ENCODE data around the gene ARHGAP45. TPM values are rescaled to one million over a fixed set of nuclear protein-coding genes. Genes with fewer than 3 reads are reported as not detected.
"Not testable (repeated sequence)": the region's sequence is repeated elsewhere in the genome, so short reads cannot be mapped to it uniquely, and the experiment has no call there.

ARHGAP45 gene
- total RNA-seq, 1 donor from 2014 or later: 6.0 TPM

DNA sequence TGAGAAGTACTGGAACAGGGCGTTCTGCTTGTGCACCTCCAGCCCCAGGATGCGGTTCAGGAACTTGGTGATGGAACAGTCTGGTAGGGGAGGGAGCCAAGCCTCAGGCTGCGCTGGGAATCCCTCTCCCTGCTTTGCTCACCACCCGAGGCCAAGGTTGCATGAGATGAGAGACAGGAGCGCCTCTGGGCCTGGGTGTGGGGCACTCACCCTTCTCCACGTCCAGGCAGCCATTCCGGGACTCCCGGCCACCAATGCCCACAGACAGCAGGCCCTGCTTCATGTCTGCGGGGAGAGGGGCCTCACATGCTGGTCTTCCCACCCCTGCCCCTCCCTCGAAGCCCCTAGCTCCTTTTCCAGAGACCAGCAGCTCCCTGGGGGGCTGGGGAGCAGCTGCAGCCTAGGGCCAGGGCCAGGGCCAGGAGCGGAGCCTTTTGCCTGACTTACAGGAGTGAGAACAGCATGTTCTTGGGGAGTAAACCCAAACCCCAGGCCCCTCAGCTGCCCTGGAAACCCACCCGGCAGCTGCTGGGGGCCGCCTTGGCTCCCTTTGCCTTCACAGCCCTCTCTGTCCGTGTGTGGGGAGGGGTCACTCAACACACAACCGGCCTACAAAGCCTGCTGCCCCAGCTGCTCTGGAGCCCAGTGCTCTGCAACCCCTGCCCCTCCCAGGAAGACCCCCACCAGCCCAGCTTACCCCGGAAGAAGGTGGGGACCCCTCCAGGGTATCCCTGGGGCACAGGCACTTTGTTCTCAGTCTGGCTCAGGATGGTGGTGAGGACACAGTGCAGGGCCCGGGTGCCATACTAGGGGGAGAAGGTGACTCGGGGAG lies 44.1 kb downstream of the ARHGAP45 start:
- intact Hi-C loops (cut with micrococcal nuclease): loop anchor here (10.0 kb wide), 1 partner anchor 84 kb away; no protein-coding TSS in a partner anchor
- no peak for ATAC-seq
- DNase-seq: no peak

GRCh38 chr19:1111641-1112267 lies 44.8 kb downstream of the ARHGAP45 start:
- no peak for ATAC-seq
- DNase-seq: no peak
- intact Hi-C loops (cut with micrococcal nuclease): loop anchor here (10.0 kb wide), 1 partner anchor 83 kb away; no protein-coding TSS in a partner anchor

DNA sequence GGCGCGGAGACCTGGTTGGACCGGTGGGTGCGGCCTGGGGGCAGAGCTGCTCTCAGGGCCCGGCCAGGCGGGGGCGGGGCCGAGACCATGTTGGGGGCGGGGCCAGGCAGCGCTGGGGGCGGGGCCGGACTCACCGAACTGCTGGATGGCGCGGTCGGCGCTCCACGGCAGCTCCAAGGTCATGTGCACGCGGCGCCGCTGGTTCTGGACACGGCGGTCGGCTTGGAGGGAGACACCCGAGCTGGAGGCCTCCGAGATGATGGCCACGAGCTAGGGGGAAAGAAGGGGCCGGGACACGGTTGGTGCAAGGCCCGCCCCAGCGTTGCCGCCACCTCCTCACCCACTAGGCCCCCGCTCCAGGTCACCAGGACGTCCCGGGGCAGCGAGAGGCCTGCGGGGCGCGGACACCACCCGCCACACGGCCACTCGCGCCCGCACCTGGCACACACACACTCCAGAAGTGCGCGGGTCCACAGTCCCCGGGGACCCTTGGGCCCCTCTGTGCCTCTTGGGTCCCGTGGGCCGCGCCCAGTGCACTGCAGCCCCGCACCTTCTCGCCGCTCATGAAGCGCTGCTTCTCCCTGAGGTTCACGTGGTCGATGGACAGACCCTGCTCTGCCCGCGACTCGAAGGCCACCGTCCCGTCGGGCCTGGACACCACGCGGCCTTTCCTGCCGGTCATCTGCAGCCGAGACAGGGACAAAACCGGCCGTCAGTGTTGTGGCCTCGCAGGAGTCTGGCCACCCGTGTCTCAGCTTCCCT lies 45.5 kb downstream of the ARHGAP45 start:
- DNase-seq: peak; percentile 75

GRCh38 chr19:1113030-1113985 lies 46.3 kb downstream of the ARHGAP45 start:
- peak; percentile 98 for DNase-seq
- ATAC-seq: peak; percentile 91
- intact Hi-C loops (cut with micrococcal nuclease): loop anchor here (10.0 kb wide), 1 partner anchor 81 kb away; no protein-coding TSS in a partner anchor

More for the DNA sequence above, 45.5 kb downstream of the ARHGAP45 start:
- intact Hi-C loops (cut with micrococcal nuclease): loop anchor here (10.0 kb wide), 1 partner anchor 82 kb away; no protein-coding TSS in a partner anchor
- peak; percentile 47 for ATAC-seq

DNA sequence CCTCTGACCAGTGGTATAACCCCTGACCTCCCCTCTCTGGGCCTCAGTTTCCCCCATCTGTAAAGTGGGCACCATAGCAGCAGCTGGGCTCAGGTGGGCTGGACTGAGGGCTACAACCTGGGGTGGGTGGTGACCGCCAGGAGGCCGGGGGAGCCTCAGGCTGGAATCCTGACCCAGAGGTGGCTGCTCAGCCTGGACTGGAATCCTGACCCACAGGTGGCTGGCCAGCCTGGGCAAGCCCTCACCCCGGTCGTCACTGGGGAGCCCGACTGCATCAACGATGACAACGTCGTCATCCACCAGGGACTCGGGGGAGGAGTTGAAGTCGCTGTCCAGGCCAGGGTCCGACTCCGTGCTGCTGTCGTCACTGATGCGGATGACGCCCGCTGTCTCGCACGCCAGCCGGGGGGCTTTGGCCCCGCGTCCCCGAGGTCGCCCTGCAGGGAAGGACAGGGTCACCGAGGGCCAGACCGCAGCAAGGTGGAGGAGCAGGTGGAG lies 47.1 kb downstream of the ARHGAP45 start:
- DNase-seq (no peak), ATAC-seq (no peak)
- intact Hi-C loops (cut with micrococcal nuclease): loop anchor here (10.0 kb wide), 1 partner anchor 81 kb away; no protein-coding TSS in a partner anchor

DNA sequence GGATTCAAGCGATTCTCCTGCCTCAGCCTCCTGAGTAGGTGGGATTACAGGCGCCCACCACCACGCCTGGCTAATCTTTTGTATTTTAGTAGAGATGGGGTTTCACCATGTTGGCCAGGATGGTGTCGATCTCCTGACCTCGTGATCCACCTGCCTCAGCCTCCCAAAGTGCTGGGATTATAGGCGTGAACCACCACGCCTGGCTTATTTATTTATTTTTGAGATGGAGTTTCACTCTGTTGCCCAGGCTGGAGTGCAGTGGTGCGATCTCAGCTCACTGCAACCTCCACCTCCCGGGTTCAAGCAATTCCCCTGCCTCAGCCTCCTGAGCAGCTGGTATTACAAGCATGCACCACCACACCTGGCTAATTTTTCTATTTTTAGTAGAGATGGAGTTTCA lies 47.8 kb downstream of the ARHGAP45 start:
- not testable (repeated sequence) for DNase-seq, ATAC-seq
- intact Hi-C loops (cut with micrococcal nuclease): loop anchor here (10.0 kb wide), 1 partner anchor 80 kb away; no protein-coding TSS in a partner anchor

DNA sequence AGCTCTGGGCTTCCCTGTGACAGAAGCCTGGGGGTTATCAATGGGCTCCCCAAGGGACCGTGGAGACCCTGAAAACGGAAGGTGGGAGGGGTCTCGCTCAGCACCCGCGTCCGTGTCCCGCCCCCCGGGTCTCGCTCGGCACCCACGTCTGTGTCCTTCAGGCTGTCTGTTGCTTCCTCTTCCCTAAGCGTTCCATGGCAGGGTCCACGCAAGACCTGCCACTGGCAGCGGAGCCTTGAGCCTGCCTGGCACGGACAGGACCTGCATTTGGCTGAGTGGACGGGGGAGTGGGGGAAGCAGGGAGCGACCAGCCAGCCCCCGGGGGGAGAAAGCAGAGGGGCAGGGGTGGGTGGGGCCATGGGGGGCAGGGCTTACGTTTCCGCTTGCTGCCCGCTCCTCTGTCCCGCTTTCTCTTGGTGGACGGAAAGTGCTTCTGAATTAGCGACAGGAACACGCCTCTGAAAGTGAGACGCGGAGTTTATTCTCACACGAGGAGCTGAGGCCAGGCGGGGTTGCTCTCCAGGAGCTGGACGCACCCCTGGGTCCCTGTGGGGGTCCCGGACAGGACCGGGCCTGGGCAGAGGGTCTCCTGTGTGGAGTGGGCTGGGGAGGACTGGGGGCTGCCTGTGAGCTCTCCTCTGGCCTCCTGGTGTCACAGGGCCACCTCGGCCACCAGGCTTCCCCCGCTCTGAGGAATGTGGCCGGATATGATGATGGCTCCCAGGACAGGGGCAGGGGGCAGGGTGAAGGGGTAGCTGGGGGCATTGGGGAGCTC lies 48.9 kb downstream of the ARHGAP45 start:
- intact Hi-C loops (cut with micrococcal nuclease): loop anchor here (10.0 kb wide), 1 partner anchor 79 kb away; no protein-coding TSS in a partner anchor
- DNase-seq: no peak
- no peak for ATAC-seq

DNA sequence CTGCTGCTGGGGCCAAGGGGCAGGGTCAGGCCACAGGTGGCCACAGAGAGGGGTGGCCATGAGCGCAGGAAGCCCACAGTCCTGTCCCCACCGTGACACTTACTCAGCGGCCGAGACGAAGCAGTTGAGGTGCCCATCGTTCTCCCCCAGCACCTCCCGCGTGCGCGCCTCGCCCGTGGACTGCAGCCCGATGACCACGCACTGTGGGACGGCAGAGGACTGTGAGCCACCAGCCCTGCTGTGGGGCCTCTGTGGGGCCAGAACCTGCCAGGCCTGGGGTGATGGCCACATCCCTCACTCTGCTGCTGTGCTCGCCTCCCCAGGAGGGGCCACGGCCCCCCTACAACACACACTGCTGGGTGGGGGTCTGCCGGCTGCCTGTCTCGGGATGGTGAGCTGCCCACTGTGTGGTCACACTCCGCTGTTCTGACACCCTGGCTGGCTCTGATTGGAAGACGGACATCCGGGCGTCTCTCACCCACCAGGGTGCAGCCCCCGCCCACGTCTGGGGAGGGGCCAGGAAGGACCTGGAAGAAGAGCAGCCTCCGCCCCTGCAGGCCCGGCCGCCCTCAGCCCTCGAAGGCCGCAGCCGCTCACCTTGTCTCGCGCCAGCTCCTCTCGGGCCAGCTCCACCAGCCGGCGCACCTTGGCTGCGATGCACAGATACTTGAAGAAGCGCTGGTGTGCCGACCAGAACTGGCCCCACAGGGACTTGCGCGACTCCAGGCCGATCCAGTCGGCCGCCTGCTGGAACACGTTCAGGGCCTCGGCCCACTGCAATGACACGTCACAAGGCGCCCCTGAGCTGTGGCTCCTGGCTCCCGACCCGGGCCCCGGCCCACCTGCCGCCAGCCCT lies 50.0 kb downstream of the ARHGAP45 start:
- peak; percentile 32 for DNase-seq
- ATAC-seq: no peak
- intact Hi-C loops (cut with micrococcal nuclease): loop anchor here (10.0 kb wide), 1 partner anchor 78 kb away; no protein-coding TSS in a partner anchor

GRCh38 chr19:1117654-1118053 lies 50.7 kb downstream of the ARHGAP45 start:
- ATAC-seq (no peak), DNase-seq (no peak)
- intact Hi-C loops (cut with micrococcal nuclease): loop anchor here (10.0 kb wide), 1 partner anchor 77 kb away; no protein-coding TSS in a partner anchor

- no peak for ATAC-seq
- peak; percentile 36 for DNase-seq
- intact Hi-C loops (cut with micrococcal nuclease): loop anchor here (10.0 kb wide), 1 partner anchor 76 kb away; no protein-coding TSS in a partner anchor
Observed at GRCh38 chr19:1118999-1119398, 52.0 kb downstream of the ARHGAP45 start.

GRCh38 chr19:1119475-1120217 lies 52.7 kb downstream of the ARHGAP45 start:
- ATAC-seq: no peak
- intact Hi-C loops (cut with micrococcal nuclease): loop anchor here (10.0 kb wide), 1 partner anchor 75 kb away; no protein-coding TSS in a partner anchor
- DNase-seq: peak; percentile 28

DNA sequence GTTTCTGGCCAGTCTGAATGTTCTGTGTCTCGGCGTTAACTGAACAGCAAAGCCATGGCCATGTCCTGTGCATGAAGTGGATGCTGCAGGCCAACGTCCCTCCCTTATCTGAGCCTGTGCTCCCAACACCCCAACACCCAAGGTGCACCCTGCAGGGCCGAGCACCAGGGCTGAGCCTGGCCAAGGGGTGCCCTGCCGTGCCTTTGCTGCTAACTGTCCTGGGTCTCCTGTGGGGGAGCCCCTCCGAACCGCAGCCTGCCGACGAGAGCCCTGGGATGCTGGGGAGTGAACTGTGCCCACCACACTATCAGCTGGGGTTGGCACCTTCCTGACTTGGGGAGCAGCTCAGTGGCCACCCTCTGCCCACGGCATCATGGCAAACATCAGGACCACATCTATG lies 54.4 kb downstream of the ARHGAP45 start:
- intact Hi-C loops (cut with micrococcal nuclease): no loop called here
- no peak for ATAC-seq
- DNase-seq: no peak

DNA sequence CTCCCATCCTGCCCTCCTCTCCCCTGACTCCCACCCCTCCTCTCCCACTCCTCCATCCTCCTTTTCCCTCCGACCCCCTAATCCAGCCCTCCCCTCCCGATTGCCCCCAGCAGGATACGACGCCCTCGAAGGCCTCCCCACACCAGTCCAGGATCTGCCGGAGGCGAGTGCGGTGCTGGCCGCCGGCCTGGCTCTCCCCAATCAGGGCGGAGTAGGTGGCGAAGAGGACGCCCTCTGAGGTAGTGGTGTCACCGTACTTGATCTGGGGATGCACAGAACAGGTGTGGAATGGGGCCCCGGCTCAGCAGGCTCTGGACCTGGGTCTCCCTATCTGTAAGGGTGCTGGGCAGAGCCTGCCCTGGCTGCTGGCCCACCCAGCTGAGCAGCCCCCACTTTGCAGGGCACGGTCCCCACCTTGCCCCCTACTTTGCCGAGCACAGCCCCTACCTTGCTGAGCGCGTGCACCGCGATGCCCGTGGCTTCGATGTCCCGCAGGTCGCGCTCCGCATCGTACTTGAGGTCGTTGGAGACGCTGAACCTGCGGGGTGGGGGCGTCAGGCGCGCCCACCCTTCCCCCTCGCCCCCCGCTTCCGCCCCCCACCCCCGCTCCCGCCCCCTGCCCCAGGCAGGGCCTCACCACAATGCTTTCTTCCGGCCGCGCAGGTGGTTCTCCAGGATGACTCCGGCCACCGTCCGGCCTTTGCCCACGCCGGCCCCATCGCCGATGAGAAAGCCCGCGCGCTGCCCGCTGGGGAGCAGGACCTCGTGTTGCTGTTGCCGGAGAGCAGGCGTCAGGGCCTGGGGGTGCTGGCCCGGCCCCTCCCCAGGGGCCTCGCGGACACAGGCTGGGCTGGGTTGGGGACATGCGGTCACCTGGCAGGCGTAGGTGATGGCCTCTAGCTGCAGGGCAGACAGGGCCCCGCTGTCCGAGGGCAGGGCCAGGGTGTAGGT lies 55.3 kb downstream of the ARHGAP45 start:
- DNase-seq (no peak), ATAC-seq (no peak)
- intact Hi-C loops (cut with micrococcal nuclease): no loop called here

DNA sequence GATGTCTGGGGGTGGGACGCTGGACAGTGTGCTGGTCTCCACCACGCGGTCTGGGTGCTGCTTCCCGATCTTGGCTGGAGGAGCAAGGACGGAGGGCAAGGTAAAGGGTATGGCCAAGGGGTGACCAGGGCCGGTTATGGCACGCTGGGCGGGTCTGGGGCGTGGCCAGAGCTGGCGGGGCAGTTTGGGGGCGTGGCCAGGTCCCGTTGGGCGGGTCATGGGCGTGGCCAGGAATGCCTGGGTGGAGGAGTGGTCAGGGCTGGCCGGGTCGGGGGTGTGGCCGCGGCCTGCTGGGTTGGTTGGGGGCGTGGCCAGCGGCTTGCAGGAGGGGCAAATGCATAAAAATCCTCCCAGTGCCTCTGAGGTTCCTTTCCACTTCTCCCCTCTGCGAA lies 56.0 kb downstream of the ARHGAP45 start:
- peak; percentile 56 for ATAC-seq
- intact Hi-C loops (cut with micrococcal nuclease): no loop called here
- peak; percentile 66 for DNase-seq
